Skeletal muscle cell (primary cell): ENCODE measurements around the gene SLC8A3.
A peak's percentile ranks its signal among the peaks of the same experiment; 100 is the strongest.

Experiments used
- DNase-seq: peaks from one replicate; pipeline ENCODE4 v3.0.0-alpha.2; 2010; ENCODE audit warnings: low read depth
- H3K4me3 ChIP-seq: 2 replicates; pipeline ENCODE4 v1.5.1; 2011; ENCODE audit warnings: low read depth, mild to moderate bottlenecking, control low read depth, low read length, moderate library complexity

Gene SLC8A3

GRCh38 chr14:70080076-70080475, 108.7 kb downstream of the SLC8A3 start:
- DNase-seq = no peak
- no peak overlapping the region for H3K4me3 ChIP-seq

- no peak overlapping the region for H3K4me3 ChIP-seq
- no peak for DNase-seq
These were observed 110.4 kb downstream of the SLC8A3 start for GRCh38 chr14:70078329-70078728.

GRCh38 chr14:70077720-70078119, 111.0 kb downstream of the SLC8A3 start:
- no peak for DNase-seq
- no peak overlapping the region for H3K4me3 ChIP-seq

- no peak for DNase-seq
- no peak overlapping the region for H3K4me3 ChIP-seq
These were observed 111.7 kb downstream of the SLC8A3 start for GRCh38 chr14:70077005-70077404.

GRCh38 chr14:70073924-70074566, 114.7 kb downstream of the SLC8A3 start:
- peak; percentile 31 for DNase-seq
- no peak overlapping the region for H3K4me3 ChIP-seq

- no peak overlapping the region for H3K4me3 ChIP-seq
- no peak for DNase-seq
These were observed 119.6 kb downstream of the SLC8A3 start for GRCh38 chr14:70069186-70069585.

- no peak overlapping the region for H3K4me3 ChIP-seq
These were observed 120.9 kb downstream of the SLC8A3 start for GRCh38 chr14:70067810-70068209.

GRCh38 chr14:70064136-70064865, 124.5 kb downstream of the SLC8A3 start:
- no peak overlapping the region for H3K4me3 ChIP-seq
- DNase-seq = no peak

More at GRCh38 chr14:70067810-70068209, 120.9 kb downstream of the SLC8A3 start:
- DNase-seq = no peak

- DNase-seq = no peak
- no peak overlapping the region for H3K4me3 ChIP-seq
These were observed 127.6 kb downstream of the SLC8A3 start for GRCh38 chr14:70061108-70061507.

- DNase-seq = no peak
These were observed 129.2 kb downstream of the SLC8A3 start for GRCh38 chr14:70059545-70059944.

GRCh38 chr14:70057519-70058136, 131.1 kb downstream of the SLC8A3 start:
- H3K4me3 ChIP-seq = no peak overlapping the region
- DNase-seq = no peak

More at GRCh38 chr14:70059545-70059944, 129.2 kb downstream of the SLC8A3 start:
- H3K4me3 ChIP-seq = no peak overlapping the region

GRCh38 chr14:70052990-70053389, 135.8 kb downstream of the SLC8A3 start:
- no peak for DNase-seq
- no peak overlapping the region for H3K4me3 ChIP-seq

GRCh38 chr14:70050136-70050535, 138.6 kb downstream of the SLC8A3 start:
- no peak overlapping the region for H3K4me3 ChIP-seq
- DNase-seq = no peak

- no peak overlapping the region for H3K4me3 ChIP-seq
- no peak for DNase-seq
These were observed 139.1 kb downstream of the SLC8A3 start for GRCh38 chr14:70049605-70050004.

GRCh38 chr14:70048313-70048654, 140.5 kb downstream of the SLC8A3 start:
- no peak overlapping the region for H3K4me3 ChIP-seq
- no peak for DNase-seq

- DNase-seq = no peak
- H3K4me3 ChIP-seq = no peak overlapping the region
These were observed 141.0 kb downstream of the SLC8A3 start for GRCh38 chr14:70047598-70048312.

GRCh38 chr14:70045844-70046535, 142.8 kb downstream of the SLC8A3 start:
- H3K4me3 ChIP-seq = no peak overlapping the region
- DNase-seq = no peak

GRCh38 chr14:70045310-70045709, 143.4 kb downstream of the SLC8A3 start:
- no peak for DNase-seq
- H3K4me3 ChIP-seq = no peak overlapping the region

- no peak for DNase-seq
- no peak overlapping the region for H3K4me3 ChIP-seq
These were observed 145.8 kb downstream of the SLC8A3 start for GRCh38 chr14:70043001-70043400.

GRCh38 chr14:70036665-70037064, 152.1 kb downstream of the SLC8A3 start:
- DNase-seq = no peak
- H3K4me3 ChIP-seq = no peak overlapping the region
